ENCODE measurements around the gene CARTPT.

GRCh38 chr5:71727978-71728377, 8.9 kb downstream of the CARTPT start:
- TF ChIP-seq CTCF (conservative IDR thresholded peaks at IDR 0.05 in 1 of 2, IDR thresholded peaks at IDR 0.05 in 1 of 2; ENCODE audit: low read depth in 1 of 2, low read length in 2 of 2) (no peak), EZH2 (IDR thresholded peaks at IDR 0.05; ENCODE audit: low read length, missing control alignments) (no peak)
